K562 (cell line): ENCODE results near the gene SLC16A13. TPM values are rescaled to one million over a fixed set of nuclear protein-coding genes. Genes with fewer than 3 reads are reported as not detected.
A peak's percentile ranks its signal among the peaks of the same experiment; 100 is the strongest.

Experiments
- CBFA2T2 ChIP-seq: fragments of 450-650 bp; conservative IDR thresholded peaks from 2 replicates; pipeline ENCODE4 v1.6.1; 2017; ENCODE audit warnings: mild to moderate bottlenecking
- HNRNPLL ChIP-seq: fragments of 200-400 bp; formaldehyde crosslinking; IDR thresholded peaks from 2 replicates; pipeline ENCODE4 v1.6.1; 2017; ENCODE audit warnings: low read length, low read depth, mild to moderate bottlenecking; ENCODE audit not compliant: poor library complexity, severe bottlenecking
- MAX ChIP-seq: sonication (generic); formaldehyde crosslinking; IDR thresholded peaks from 2 replicates; pipeline ENCODE4 v1.9.0; 2022; ENCODE audit warnings: mild to moderate bottlenecking, missing genetic modification reagents
- SRSF1 ChIP-seq: fragments of 200-400 bp; formaldehyde crosslinking; IDR thresholded peaks from 2 replicates; pipeline ENCODE4 v1.6.1; 2017; ENCODE audit warnings: mild to moderate bottlenecking, low read depth, low read length, moderate library complexity
- ZFX ChIP-seq: sonication (generic); formaldehyde crosslinking; IDR thresholded peaks from 2 replicates; pipeline ENCODE4 v1.8.0; 2022; ENCODE audit warnings: mild to moderate bottlenecking, missing genetic modification reagents, moderate library complexity
- polyA plus RNA-seq, 8 experiments: library from polyadenylated mRNA; depleted of rRNA in 4 of 8; stranded (reverse) in 5 of 8; unstranded in 3 of 8; fragments of >200 nt; fragmentation: Nextera tagmentation in 2 of 8; fragmentation: Illumina TruSeq in 1 of 8; extraction: Ambion mirVana in 2 of 8; extraction: Trizol in 1 of 8; gene quantifications; 2 replicates each; pipeline versions ENCODE4 v1.2.1 to v1.2.3, GENCODE V29; 2011 to 2014; ENCODE audit warnings: inconsistent platforms in 1 of 8, missing spikeins in 1 of 8
- total RNA-seq, 7 experiments: library from RNA; depleted of rRNA in 6 of 7; stranded (reverse); fragments of >200 nt in 6 of 7; fragmentation: Illumina TruSeq in 2 of 7; extraction: Trizol in 2 of 7; gene quantifications; 2 replicates each; pipeline versions ENCODE4 v1.2.1 to v1.2.3, GENCODE V29; 2011 to 2021; ENCODE audit warnings: low replicate concordance in 1 of 7
- TF ChIP-seq, protein P1 (sequence below): sonication (generic); formaldehyde crosslinking; IDR thresholded peaks from 2 replicates; pipeline ENCODE4 v1.9.0; 2022; ENCODE audit warnings: mild to moderate bottlenecking, missing genetic modification reagents
- TF ChIP-seq, protein P2 (sequence below): fragments of 450-650 bp; IDR thresholded peaks from 2 replicates; pipeline ENCODE4 v1.6.1; 2016; ENCODE audit warnings: mild to moderate bottlenecking, moderate library complexity

Gene SLC16A13
- total and polyA plus RNA-seq, 9 of the 15 experiments (the other 6 are each of a cell fraction or from before 2014, with no cell fraction given) = 0.04 to 5.6 (median 0.87) TPM

- TF ChIP-seq SRSF1 (no peak), CBFA2T2 (no peak), ZFX (peak; percentile 23), MAX (CRISPR knock-in tag) (peak; percentile 85), HNRNPLL (peak; percentile 63)
- TF ChIP-seq, protein P1, sequence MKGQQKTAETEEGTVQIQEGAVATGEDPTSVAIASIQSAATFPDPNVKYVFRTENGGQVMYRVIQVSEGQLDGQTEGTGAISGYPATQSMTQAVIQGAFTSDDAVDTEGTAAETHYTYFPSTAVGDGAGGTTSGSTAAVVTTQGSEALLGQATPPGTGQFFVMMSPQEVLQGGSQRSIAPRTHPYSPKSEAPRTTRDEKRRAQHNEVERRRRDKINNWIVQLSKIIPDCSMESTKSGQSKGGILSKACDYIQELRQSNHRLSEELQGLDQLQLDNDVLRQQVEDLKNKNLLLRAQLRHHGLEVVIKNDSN (CRISPR knock-in tag) = peak; percentile 77
- TF ChIP-seq, protein P2, sequence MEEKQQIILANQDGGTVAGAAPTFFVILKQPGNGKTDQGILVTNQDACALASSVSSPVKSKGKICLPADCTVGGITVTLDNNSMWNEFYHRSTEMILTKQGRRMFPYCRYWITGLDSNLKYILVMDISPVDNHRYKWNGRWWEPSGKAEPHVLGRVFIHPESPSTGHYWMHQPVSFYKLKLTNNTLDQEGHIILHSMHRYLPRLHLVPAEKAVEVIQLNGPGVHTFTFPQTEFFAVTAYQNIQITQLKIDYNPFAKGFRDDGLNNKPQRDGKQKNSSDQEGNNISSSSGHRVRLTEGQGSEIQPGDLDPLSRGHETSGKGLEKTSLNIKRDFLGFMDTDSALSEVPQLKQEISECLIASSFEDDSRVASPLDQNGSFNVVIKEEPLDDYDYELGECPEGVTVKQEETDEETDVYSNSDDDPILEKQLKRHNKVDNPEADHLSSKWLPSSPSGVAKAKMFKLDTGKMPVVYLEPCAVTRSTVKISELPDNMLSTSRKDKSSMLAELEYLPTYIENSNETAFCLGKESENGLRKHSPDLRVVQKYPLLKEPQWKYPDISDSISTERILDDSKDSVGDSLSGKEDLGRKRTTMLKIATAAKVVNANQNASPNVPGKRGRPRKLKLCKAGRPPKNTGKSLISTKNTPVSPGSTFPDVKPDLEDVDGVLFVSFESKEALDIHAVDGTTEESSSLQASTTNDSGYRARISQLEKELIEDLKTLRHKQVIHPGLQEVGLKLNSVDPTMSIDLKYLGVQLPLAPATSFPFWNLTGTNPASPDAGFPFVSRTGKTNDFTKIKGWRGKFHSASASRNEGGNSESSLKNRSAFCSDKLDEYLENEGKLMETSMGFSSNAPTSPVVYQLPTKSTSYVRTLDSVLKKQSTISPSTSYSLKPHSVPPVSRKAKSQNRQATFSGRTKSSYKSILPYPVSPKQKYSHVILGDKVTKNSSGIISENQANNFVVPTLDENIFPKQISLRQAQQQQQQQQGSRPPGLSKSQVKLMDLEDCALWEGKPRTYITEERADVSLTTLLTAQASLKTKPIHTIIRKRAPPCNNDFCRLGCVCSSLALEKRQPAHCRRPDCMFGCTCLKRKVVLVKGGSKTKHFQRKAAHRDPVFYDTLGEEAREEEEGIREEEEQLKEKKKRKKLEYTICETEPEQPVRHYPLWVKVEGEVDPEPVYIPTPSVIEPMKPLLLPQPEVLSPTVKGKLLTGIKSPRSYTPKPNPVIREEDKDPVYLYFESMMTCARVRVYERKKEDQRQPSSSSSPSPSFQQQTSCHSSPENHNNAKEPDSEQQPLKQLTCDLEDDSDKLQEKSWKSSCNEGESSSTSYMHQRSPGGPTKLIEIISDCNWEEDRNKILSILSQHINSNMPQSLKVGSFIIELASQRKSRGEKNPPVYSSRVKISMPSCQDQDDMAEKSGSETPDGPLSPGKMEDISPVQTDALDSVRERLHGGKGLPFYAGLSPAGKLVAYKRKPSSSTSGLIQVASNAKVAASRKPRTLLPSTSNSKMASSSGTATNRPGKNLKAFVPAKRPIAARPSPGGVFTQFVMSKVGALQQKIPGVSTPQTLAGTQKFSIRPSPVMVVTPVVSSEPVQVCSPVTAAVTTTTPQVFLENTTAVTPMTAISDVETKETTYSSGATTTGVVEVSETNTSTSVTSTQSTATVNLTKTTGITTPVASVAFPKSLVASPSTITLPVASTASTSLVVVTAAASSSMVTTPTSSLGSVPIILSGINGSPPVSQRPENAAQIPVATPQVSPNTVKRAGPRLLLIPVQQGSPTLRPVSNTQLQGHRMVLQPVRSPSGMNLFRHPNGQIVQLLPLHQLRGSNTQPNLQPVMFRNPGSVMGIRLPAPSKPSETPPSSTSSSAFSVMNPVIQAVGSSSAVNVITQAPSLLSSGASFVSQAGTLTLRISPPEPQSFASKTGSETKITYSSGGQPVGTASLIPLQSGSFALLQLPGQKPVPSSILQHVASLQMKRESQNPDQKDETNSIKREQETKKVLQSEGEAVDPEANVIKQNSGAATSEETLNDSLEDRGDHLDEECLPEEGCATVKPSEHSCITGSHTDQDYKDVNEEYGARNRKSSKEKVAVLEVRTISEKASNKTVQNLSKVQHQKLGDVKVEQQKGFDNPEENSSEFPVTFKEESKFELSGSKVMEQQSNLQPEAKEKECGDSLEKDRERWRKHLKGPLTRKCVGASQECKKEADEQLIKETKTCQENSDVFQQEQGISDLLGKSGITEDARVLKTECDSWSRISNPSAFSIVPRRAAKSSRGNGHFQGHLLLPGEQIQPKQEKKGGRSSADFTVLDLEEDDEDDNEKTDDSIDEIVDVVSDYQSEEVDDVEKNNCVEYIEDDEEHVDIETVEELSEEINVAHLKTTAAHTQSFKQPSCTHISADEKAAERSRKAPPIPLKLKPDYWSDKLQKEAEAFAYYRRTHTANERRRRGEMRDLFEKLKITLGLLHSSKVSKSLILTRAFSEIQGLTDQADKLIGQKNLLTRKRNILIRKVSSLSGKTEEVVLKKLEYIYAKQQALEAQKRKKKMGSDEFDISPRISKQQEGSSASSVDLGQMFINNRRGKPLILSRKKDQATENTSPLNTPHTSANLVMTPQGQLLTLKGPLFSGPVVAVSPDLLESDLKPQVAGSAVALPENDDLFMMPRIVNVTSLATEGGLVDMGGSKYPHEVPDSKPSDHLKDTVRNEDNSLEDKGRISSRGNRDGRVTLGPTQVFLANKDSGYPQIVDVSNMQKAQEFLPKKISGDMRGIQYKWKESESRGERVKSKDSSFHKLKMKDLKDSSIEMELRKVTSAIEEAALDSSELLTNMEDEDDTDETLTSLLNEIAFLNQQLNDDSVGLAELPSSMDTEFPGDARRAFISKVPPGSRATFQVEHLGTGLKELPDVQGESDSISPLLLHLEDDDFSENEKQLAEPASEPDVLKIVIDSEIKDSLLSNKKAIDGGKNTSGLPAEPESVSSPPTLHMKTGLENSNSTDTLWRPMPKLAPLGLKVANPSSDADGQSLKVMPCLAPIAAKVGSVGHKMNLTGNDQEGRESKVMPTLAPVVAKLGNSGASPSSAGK = peak; percentile 98
These were observed 12.0 kb upstream of the SLC16A13 start (continued) for GRCh38 chr17:7023576-7024401.
